Thymus (tissue), 11 donors: ENCODE results near the gene REPIN1. TPM values are rescaled to one million over a fixed set of nuclear protein-coding genes. Genes with fewer than 3 reads are reported as not detected.

ENCODE experiments used
- DNase-seq, 9 donors: peaks; one replicate each; pipeline ENCODE4 v3.0.0-alpha.2; 2013; ENCODE audit warnings: low spot score in 9 of 9, low read depth in 6 of 9, missing footprints in 1 of 9
- H3K27ac ChIP-seq, 2 donors: one replicate each; pipeline ENCODE4 v1.5.1; 2013; ENCODE audit warnings: control low read depth in 1 of 2, low read depth in 1 of 2, low read length in 1 of 2, mild to moderate bottlenecking in 1 of 2, moderate library complexity in 1 of 2
- H3K27me3 ChIP-seq, 2 donors: one replicate each; pipeline ENCODE4 v1.5.1; 2013; ENCODE audit warnings: low read length in 1 of 2; ENCODE audit not compliant: control insufficient read depth in 2 of 2, insufficient read depth in 1 of 2
- H3K36me3 ChIP-seq, 2 donors: one replicate each; pipeline ENCODE4 v1.5.1; 2013; ENCODE audit warnings: low read length in 1 of 2, mild to moderate bottlenecking in 1 of 2, moderate library complexity in 1 of 2; ENCODE audit not compliant: control insufficient read depth in 2 of 2, insufficient read depth in 2 of 2
- H3K4me1 ChIP-seq, 2 donors: one replicate each; pipeline ENCODE4 v1.5.1; 2013; ENCODE audit warnings: low read length in 2 of 2; ENCODE audit not compliant: control insufficient read depth in 2 of 2, insufficient read depth in 2 of 2
- H3K4me3 ChIP-seq, 2 donors: one replicate each; pipeline ENCODE4 v1.5.1; 2013; ENCODE audit warnings: low read length in 2 of 2, control low read depth in 1 of 2, mild to moderate bottlenecking in 1 of 2
- H3K9me3 ChIP-seq, 2 donors: one replicate each; pipeline ENCODE4 v1.5.1; 2013; ENCODE audit warnings: low read length in 1 of 2, mild to moderate bottlenecking in 1 of 2; ENCODE audit not compliant: control insufficient read depth in 2 of 2, insufficient read depth in 1 of 2
- WGBS: extraction: QIAGEN DNeasy Blood & Tissue Kit; methylation state at CpG from one replicate; pipeline ENCODE4 v1.1.7; 2013; 5-methylcytosine and 5-hydroxymethylcytosine counted together
- polyA plus RNA-seq: library from polyadenylated mRNA; stranded (reverse); fragments of 200-250 nt; gene quantifications from one replicate; pipeline ENCODE4 v1.2.3, GENCODE V29; 2013
- total RNA-seq: library from RNA; stranded (reverse); fragments of 120-200 nt; gene quantifications from one replicate; pipeline ENCODE4 v1.2.4, GENCODE V29; 2013
- donor health status: healthy.

REPIN1 gene
- total and polyA plus RNA-seq, 2 donors, result 58.9 to 97.0 TPM

GRCh38 chr7:150356265-150356897, 12.2 kb upstream of the REPIN1 start:
- Histone ChIP-seq H3K27me3 (no peaks in the 10 kb centered on the region), H3K36me3 (no peaks in the 10 kb centered on the region), H3K9me3 (peaks cover 0 to under 1% of the 10 kb centered on the region in 2 donors), H3K4me1 (peaks cover 33 to 51% of the 10 kb centered on the region in 2 donors), H3K4me3 (no peak overlapping the region), H3K27ac (peak overlapping the region; percentile 12 to 50)
- peak in 3 of 9 donors; percentile 58 to 90 (median 75) for DNase-seq
- 39% methylated on average over 6 of the region's 6 CpGs for WGBS

- peak overlapping the region; percentile 3 to 19 for H3K4me3 ChIP-seq
- peaks cover 39 to 60% of the 10 kb centered on the region in 2 donors for H3K4me1 ChIP-seq
- no peaks in the 10 kb centered on the region for H3K36me3 ChIP-seq
- 2% methylated on average over 9 of the region's 9 CpGs for WGBS
- DNase-seq, result peak in 7 of 9 donors; percentile 70 to 94 (median 84)
- no peaks in the 10 kb centered on the region for H3K27me3 ChIP-seq
- H3K9me3 ChIP-seq, result peaks cover 0 to 2% of the 10 kb centered on the region in 2 donors
- H3K27ac ChIP-seq, result peak overlapping the region; percentile 91 to 95
Observed at GRCh38 chr7:150357270-150357669, 11.4 kb upstream of the REPIN1 start.

DNA sequence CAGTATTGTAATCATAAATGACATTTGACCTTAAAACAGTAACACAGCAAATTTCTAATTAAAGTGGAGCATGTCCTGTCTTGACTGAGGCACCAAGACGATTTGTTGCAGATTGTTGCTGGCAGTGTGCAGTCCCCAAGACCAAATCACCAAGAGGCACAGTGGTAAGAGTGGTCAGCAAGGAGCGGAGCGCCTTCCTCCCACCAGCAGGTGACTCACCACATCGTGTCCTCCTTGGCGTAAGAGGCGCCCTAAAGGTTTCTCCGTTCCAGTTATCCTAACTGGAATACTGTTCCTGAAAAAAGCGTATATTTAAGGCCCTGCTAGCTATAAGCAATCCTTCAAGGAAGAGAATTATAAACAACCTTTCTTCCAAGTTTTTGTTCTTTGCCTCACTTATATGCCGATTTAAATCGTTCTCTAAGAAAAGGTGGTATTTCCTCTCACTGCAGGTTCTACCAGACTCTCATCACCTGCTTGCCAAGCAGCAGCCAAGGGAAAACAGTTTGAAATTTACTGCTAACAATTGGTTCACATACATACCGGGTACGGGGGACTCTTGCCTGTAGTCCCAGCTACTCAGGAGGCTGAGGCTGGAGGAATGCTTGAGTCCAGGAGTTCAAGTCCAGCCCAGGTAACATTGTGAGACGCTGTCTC, 10.7 kb upstream of the REPIN1 start:
- Histone ChIP-seq H3K4me1 (peaks cover 46 to 66% of the 10 kb centered on the region in 2 donors), H3K27ac (peak overlapping the region; percentile 91 to 95), H3K27me3 (no peaks in the 10 kb centered on the region), H3K36me3 (no peaks in the 10 kb centered on the region), H3K4me3 (no peak overlapping the region), H3K9me3 (peaks cover 0 to 2% of the 10 kb centered on the region in 2 donors)
- WGBS, result 52% methylated on average over 13 of the region's 13 CpGs
- no peak for DNase-seq

GRCh38 chr7:150358433-150358832, 10.2 kb upstream of the REPIN1 start:
- Histone ChIP-seq H3K36me3 (no peaks in the 10 kb centered on the region), H3K27ac (peak overlapping the region; percentile 31 to 95), H3K4me1 (peaks cover 51 to 71% of the 10 kb centered on the region in 2 donors), H3K27me3 (no peaks in the 10 kb centered on the region), H3K4me3 (no peak overlapping the region), H3K9me3 (peaks cover 0 to 2% of the 10 kb centered on the region in 2 donors)
- WGBS, result 90% methylated on average over 4 of the region's 4 CpGs
- DNase-seq, result no peak

DNA sequence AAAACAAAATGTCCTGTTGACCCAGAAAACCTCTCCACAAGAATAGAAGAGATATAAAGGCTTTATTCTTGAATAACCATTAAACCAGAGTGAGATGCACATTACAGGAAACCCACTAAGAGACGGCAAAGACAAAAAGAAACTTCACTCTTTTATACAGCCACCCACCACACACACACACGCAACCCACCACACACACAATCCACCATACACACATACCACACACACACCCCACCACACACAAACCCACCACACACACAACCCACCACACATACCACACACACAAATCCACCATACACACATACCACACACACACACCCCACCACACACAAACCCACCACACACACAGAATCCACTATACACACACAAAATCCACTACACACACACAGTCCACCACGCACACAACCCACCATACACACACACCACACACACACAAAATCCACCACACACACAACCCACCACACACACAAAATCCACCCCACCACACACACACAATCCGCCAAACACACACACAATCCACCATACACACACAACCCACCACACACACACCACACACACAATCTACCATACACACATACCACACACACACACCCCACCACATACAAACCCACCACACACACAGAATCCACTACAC, 9.5 kb upstream of the REPIN1 start:
- DNase-seq, result no peak
- H3K4me1 ChIP-seq, result peaks cover 58 to 78% of the 10 kb centered on the region in 2 donors
- no peaks in the 10 kb centered on the region for H3K36me3 ChIP-seq
- no peak overlapping the region for H3K4me3 ChIP-seq
- peaks cover 0 to 2% of the 10 kb centered on the region in 2 donors for H3K9me3 ChIP-seq
- no peaks in the 10 kb centered on the region for H3K27me3 ChIP-seq
- peak overlapping the region; percentile 71 to 95 for H3K27ac ChIP-seq
- 56% methylated on average over 4 of the region's 4 CpGs for WGBS

DNA sequence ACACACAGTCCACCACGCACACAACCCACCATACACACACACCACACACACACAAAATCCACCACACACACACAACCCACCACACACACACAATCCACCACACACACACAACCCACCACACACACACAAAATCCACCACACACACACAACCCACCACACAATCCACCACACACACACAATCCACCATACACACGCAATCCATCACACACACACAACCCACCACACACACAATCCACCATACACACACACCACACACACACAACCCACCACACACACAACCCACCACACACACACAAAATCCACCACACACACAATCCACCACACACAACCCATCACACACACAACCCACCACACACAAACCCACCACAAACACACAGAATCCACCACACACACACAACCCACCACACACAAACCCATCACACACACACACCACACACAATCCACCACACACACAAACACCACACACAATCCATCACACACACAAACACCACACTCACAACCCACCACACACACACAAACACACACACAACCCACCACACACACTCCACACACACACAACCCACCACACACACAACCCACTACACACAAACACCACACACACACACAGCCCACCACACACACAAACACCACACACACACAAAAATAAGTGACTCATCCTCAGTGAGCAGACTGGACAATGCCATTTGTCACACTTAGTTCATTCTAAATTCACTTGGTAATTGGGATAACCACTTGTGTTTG, 8.8 kb upstream of the REPIN1 start:
- no peak for DNase-seq
- no peaks in the 10 kb centered on the region for H3K27me3 ChIP-seq
- H3K4me3 ChIP-seq, result no peak overlapping the region
- H3K4me1 ChIP-seq, result peaks cover 63 to 83% of the 10 kb centered on the region in 2 donors
- H3K27ac ChIP-seq, result no peak overlapping the region
- WGBS, result 100% methylated on average over 2 of the region's 2 CpGs
- peaks cover 0 to 2% of the 10 kb centered on the region in 2 donors for H3K9me3 ChIP-seq
- H3K36me3 ChIP-seq, result no peaks in the 10 kb centered on the region

GRCh38 chr7:150360363-150361058, 8.1 kb upstream of the REPIN1 start:
- peaks cover 65 to 86% of the 10 kb centered on the region in 2 donors for H3K4me1 ChIP-seq
- H3K36me3 ChIP-seq, result no peaks in the 10 kb centered on the region
- peaks cover 0 to 2% of the 10 kb centered on the region in 2 donors for H3K9me3 ChIP-seq
- no peaks in the 10 kb centered on the region for H3K27me3 ChIP-seq
- H3K27ac ChIP-seq, result no peak overlapping the region
- no peak for DNase-seq
- no peak overlapping the region for H3K4me3 ChIP-seq
- 94% methylated on average over 5 of the region's 5 CpGs for WGBS

GRCh38 chr7:150361402-150361801, 7.2 kb upstream of the REPIN1 start:
- Histone ChIP-seq H3K27me3 (no peaks in the 10 kb centered on the region), H3K9me3 (peaks cover 0 to 2% of the 10 kb centered on the region in 2 donors), H3K36me3 (no peaks in the 10 kb centered on the region), H3K4me1 (peaks cover 73 to 91% of the 10 kb centered on the region in 2 donors), H3K4me3 (no peak overlapping the region), H3K27ac (no peak overlapping the region)
- no peak for DNase-seq
- WGBS, result 83% methylated on average over 7 of the region's 7 CpGs
